Caco-2 (cell line): Measurements from ENCODE around the gene COG4. TPM values are rescaled to one million over a fixed set of nuclear protein-coding genes. Genes with fewer than 3 reads are reported as not detected.
"Not testable (repeated sequence)": the region's sequence is repeated elsewhere in the genome, so short reads cannot be mapped to it uniquely, and the experiment has no call there.

Experiments used
- BruUV-seq: library from RNA; stranded (reverse); fragments of 400-500 nt; replicated peaks from 2 replicates; lab custom pipeline; 2021; lab: Mats Ljungman, UMichigan
- CTCF ChIA-PET: fragments of 300-600 bp; sonication (Branson Sonifier 250); formaldehyde crosslinking; loops from one replicate; lab custom pipeline; 2022; ENCODE audit warnings: antibody characterized with exemption; lab: Charles Lee
- POLR2A ChIA-PET: fragments of 300-600 bp; sonication (Branson Sonifier 250); formaldehyde crosslinking; loops from one replicate; lab custom pipeline; 2022; ENCODE audit warnings: antibody characterized with exemption; lab: Charles Lee
- DNase-seq, 2 experiments: peaks; one replicate each; pipeline versions ENCODE4 v3.0.0 to v3.0.0-alpha.2; 2020 to 2022
- H3K27me3 ChIP-seq: replicated peaks from 2 replicates; pipeline ENCODE4 v1.6.0; 2011; ENCODE audit warnings: low read length; ENCODE audit not compliant: control insufficient read depth, insufficient read depth
- H3K36me3 ChIP-seq: 2 replicates; pipeline ENCODE4 v1.5.1; 2011; ENCODE audit warnings: low read length; ENCODE audit not compliant: control insufficient read depth, insufficient read depth
- H3K4me1 ChIP-seq: fragments of 250-450 bp; sonication (Bioruptor Pico); 2 replicates; pipeline ENCODE4 v1.5.1; 2020; ENCODE audit warnings: mild to moderate bottlenecking
- H3K4me3 ChIP-seq: 2 replicates; pipeline ENCODE4 v1.5.1; 2011; ENCODE audit warnings: low read depth, mild to moderate bottlenecking, control low read depth, low read length
- H3K9me3 ChIP-seq: fragments of 250-450 bp; sonication (Bioruptor Pico); 2 replicates; pipeline ENCODE4 v1.5.1; 2020; ENCODE audit warnings: mild to moderate bottlenecking, moderate library complexity
- H3K27ac Mint-ChIP-seq: one replicate; pipeline ENCODE4 v1.8.0; 2022; ENCODE audit warnings: mixed read lengths; ENCODE audit not compliant: unreplicated experiment
- H3K27me3 Mint-ChIP-seq: one replicate; pipeline ENCODE4 v1.8.0; 2022; ENCODE audit warnings: mixed read lengths; ENCODE audit not compliant: insufficient read depth, unreplicated experiment
- H3K36me3 Mint-ChIP-seq: one replicate; pipeline ENCODE4 v1.8.0; 2022; ENCODE audit warnings: mild to moderate bottlenecking, mixed read lengths; ENCODE audit not compliant: insufficient read depth, unreplicated experiment
- H3K4me1 Mint-ChIP-seq: one replicate; pipeline ENCODE4 v1.8.0; 2022; ENCODE audit warnings: low read depth, mixed read lengths; ENCODE audit not compliant: unreplicated experiment
- H3K4me3 Mint-ChIP-seq: one replicate; pipeline ENCODE4 v1.8.0; 2022; ENCODE audit warnings: mild to moderate bottlenecking, moderate library complexity, mixed read lengths; ENCODE audit not compliant: unreplicated experiment
- H3K9me3 Mint-ChIP-seq: one replicate; pipeline ENCODE4 v1.8.0; 2022; ENCODE audit warnings: mixed read lengths; ENCODE audit not compliant: unreplicated experiment
- intact Hi-C: fragments of 100-400 bp; cut with micrococcal nuclease; formaldehyde crosslinking; loops from one replicate; pipeline ENCODE4 v1.10.0; 2022; ENCODE audit not compliant: unreplicated experiment
- total RNA-seq: library from RNA; stranded (reverse); gene quantifications from 2 replicates; pipeline ENCODE4 v1.2.3, GENCODE V29; 2022
- TF ChIP-seq, protein P1 (sequence below), 2 experiments: fragments of 200-600 bp in 1 of 2; IDR thresholded peaks; 1 replicate in 1 of 2; 2 replicates in 1 of 2; pipeline versions ENCODE4 v1.5.1 to v1.8.0; 2011 to 2022; ENCODE audit warnings: antibody characterized with exemption in 1 of 2, control low read depth in 1 of 2, inconsistent platforms in 1 of 2, low read depth in 1 of 2, low read length in 1 of 2, mild to moderate bottlenecking in 1 of 2, moderate library complexity in 1 of 2; ENCODE audit not compliant: insufficient read depth in 1 of 2, severe bottlenecking in 1 of 2, unreplicated experiment in 1 of 2

Gene COG4
- total RNA-seq, 1 experiment from 2014 or later: 88.5 TPM

DNA sequence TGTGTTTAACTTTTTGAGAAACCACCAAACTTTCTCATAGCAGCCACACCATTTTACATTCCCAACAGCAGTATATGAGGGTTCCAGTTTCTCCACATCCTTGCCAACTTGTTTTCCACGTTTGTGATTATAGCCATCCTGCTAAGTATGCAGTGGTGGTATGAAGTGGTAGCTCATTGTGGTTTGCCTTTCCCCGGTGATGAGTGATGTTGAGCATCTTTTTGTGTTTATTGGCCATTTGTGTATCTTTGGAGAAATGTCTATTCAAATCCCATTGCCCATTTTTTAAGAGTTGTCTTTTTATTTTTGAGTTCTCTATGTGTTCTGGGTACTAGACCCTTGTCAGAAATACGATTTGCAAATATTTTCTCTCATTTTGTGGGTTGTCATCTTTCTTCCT, 17.6 kb upstream of the COG4 start:
- Histone ChIP-seq H3K36me3 (peaks cover 12% of the 10 kb centered on the region), H3K27me3 (no peaks in the 10 kb centered on the region), H3K9me3 (no peaks in the 10 kb centered on the region), H3K4me1 (no peaks in the 10 kb centered on the region), H3K4me3 (no peak overlapping the region)
- no TSS peak for BruUV-seq
- H3K36me3 Mint-ChIP-seq: peaks cover 100% of the 10 kb centered on the region
- ChIA-PET CTCF (no interaction called here), POLR2A (no interaction called here)
- DNase-seq: no peak
- no peaks in the 10 kb centered on the region for H3K4me1 Mint-ChIP-seq
- H3K27me3 Mint-ChIP-seq: no peaks in the 10 kb centered on the region
- H3K9me3 Mint-ChIP-seq: no peaks in the 10 kb centered on the region
- H3K4me3 Mint-ChIP-seq: no peak overlapping the region
- no peak overlapping the region for H3K27ac Mint-ChIP-seq
- TF ChIP-seq, protein P1, sequence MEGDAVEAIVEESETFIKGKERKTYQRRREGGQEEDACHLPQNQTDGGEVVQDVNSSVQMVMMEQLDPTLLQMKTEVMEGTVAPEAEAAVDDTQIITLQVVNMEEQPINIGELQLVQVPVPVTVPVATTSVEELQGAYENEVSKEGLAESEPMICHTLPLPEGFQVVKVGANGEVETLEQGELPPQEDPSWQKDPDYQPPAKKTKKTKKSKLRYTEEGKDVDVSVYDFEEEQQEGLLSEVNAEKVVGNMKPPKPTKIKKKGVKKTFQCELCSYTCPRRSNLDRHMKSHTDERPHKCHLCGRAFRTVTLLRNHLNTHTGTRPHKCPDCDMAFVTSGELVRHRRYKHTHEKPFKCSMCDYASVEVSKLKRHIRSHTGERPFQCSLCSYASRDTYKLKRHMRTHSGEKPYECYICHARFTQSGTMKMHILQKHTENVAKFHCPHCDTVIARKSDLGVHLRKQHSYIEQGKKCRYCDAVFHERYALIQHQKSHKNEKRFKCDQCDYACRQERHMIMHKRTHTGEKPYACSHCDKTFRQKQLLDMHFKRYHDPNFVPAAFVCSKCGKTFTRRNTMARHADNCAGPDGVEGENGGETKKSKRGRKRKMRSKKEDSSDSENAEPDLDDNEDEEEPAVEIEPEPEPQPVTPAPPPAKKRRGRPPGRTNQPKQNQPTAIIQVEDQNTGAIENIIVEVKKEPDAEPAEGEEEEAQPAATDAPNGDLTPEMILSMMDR (IDR thresholded peaks at IDR 0.05; ENCODE audit: insufficient read depth in 1 of 2, low read depth in 1 of 2, low read length in 1 of 2, severe bottlenecking in 1 of 2, unreplicated experiment in 1 of 2): no peak
- intact Hi-C loops: no loop called here

- intact Hi-C loops: no loop called here
- no TSS peak for BruUV-seq
- Mint-ChIP-seq H3K4me1 (no peaks in the 10 kb centered on the region), H3K9me3 (no peaks in the 10 kb centered on the region), H3K36me3 (peaks cover 100% of the 10 kb centered on the region), H3K27me3 (no peaks in the 10 kb centered on the region), H3K27ac (no peak overlapping the region), H3K4me3 (no peak overlapping the region)
- TF ChIP-seq, protein P1 (IDR thresholded peaks at IDR 0.05; ENCODE audit: insufficient read depth in 1 of 2, low read depth in 1 of 2, low read length in 1 of 2, severe bottlenecking in 1 of 2, unreplicated experiment in 1 of 2): no peak
- no peak for DNase-seq
- ChIA-PET POLR2A (no interaction called here), CTCF (no interaction called here)
- H3K36me3 ChIP-seq: peaks cover 14% of the 10 kb centered on the region
- H3K27me3 ChIP-seq: no peaks in the 10 kb centered on the region
- no peaks in the 10 kb centered on the region for H3K4me1 ChIP-seq
- H3K9me3 ChIP-seq: no peaks in the 10 kb centered on the region
- no peak overlapping the region for H3K4me3 ChIP-seq
Observed at GRCh38 chr16:70534971-70535370, 11.6 kb upstream of the COG4 start.

DNA sequence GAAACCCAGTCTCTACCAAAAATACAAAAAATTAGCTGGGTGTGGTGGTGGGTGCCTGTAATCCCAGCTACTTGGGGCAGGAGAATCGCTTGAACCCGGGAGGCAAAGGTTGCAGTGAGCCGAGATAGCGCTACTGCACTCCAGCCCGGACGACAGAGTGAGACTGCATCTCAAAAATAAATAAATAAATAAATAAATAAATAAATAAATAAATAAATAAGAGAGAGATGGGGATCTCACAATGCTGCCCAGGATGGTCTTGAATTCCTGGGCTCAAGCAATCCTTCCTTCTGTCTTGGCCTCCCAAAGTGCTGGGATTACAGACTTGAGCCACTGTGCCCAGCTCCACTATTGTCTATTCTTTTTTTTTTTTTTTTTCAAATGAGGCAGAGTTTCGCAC, 6.6 kb upstream of the COG4 start:
- H3K9me3 Mint-ChIP-seq, H3K36me3 ChIP-seq, BruUV-seq, DNase-seq, H3K4me3 Mint-ChIP-seq, H3K27ac Mint-ChIP-seq, H3K9me3 ChIP-seq, intact Hi-C loops, H3K27me3 ChIP-seq, POLR2A ChIA-PET, H3K4me3 ChIP-seq, H3K27me3 Mint-ChIP-seq: not testable (repeated sequence)
- CTCF ChIA-PET: interaction anchor here (0.7 kb wide), 1 partner anchor 109 kb away, joined by 5 read pairs; no protein-coding TSS in a partner anchor
- Mint-ChIP-seq H3K36me3 (peaks cover 100% of the 10 kb centered on the region), H3K4me1 (peaks cover 12% of the 10 kb centered on the region)
- H3K4me1 ChIP-seq: peaks cover 22% of the 10 kb centered on the region
